Loucy (cell line): Measurements from ENCODE around the gene CEBPA.

ENCODE experiments used
- CTCF ChIP-seq: fragments of 200-600 bp; sonication (generic); conservative IDR thresholded peaks from 2 replicates; pipeline ENCODE4 v1.5.1; 2014; ENCODE audit warnings: mild to moderate bottlenecking, antibody characterized with exemption, low read length
- EZH2phosphoT487 ChIP-seq: fragments of 200-600 bp; IDR thresholded peaks from 2 replicates; pipeline ENCODE4 v1.6.1; 2018; ENCODE audit warnings: antibody characterized with exemption, mild to moderate bottlenecking, moderate library complexity, borderline replicate concordance

GRCh38 chr19:33302974-33303790 is 848 bp upstream of the CEBPA start:
- no peak for TF ChIP-seq CTCF
- no peak for TF ChIP-seq EZH2phosphoT487
